Body of pancreas (tissue), 4 donors: ENCODE results near the gene C15orf39.

Experiments
- POLR2A ChIP-seq, 3 donors: fragments of 450-650 bp; IDR thresholded peaks; one replicate each; pipeline ENCODE4 v1.6.1; 2016; ENCODE audit warnings: antibody characterized with exemption in 3 of 3, mild to moderate bottlenecking in 2 of 3
- TF ChIP-seq, protein P1 (sequence below), 7 experiments: fragments of 450-650 bp in 4 of 7; fragments of 200-600 bp in 3 of 7; sonication (generic) in 3 of 7; IDR thresholded peaks; one replicate each; pipeline ENCODE4 v1.5.1; 2016 to 2019; ENCODE audit warnings: antibody characterized with exemption in 7 of 7

- TF ChIP-seq, protein P1, sequence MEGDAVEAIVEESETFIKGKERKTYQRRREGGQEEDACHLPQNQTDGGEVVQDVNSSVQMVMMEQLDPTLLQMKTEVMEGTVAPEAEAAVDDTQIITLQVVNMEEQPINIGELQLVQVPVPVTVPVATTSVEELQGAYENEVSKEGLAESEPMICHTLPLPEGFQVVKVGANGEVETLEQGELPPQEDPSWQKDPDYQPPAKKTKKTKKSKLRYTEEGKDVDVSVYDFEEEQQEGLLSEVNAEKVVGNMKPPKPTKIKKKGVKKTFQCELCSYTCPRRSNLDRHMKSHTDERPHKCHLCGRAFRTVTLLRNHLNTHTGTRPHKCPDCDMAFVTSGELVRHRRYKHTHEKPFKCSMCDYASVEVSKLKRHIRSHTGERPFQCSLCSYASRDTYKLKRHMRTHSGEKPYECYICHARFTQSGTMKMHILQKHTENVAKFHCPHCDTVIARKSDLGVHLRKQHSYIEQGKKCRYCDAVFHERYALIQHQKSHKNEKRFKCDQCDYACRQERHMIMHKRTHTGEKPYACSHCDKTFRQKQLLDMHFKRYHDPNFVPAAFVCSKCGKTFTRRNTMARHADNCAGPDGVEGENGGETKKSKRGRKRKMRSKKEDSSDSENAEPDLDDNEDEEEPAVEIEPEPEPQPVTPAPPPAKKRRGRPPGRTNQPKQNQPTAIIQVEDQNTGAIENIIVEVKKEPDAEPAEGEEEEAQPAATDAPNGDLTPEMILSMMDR (IDR thresholded peaks at IDR 0.05): no peak
- no peak for TF ChIP-seq POLR2A (IDR thresholded peaks at IDR 0.05)
These were observed 32.0 kb downstream of the C15orf39 start for GRCh38 chr15:75233504-75234190.
